ENCODE results near the gene MEA1. TPM values are rescaled to one million over a fixed set of nuclear protein-coding genes. Genes with fewer than 3 reads are reported as not detected.

Gene MEA1
- 10 to 100 TPM; 46.3 to 57.8 (median 52.0) TPM for total RNA-seq

DNA sequence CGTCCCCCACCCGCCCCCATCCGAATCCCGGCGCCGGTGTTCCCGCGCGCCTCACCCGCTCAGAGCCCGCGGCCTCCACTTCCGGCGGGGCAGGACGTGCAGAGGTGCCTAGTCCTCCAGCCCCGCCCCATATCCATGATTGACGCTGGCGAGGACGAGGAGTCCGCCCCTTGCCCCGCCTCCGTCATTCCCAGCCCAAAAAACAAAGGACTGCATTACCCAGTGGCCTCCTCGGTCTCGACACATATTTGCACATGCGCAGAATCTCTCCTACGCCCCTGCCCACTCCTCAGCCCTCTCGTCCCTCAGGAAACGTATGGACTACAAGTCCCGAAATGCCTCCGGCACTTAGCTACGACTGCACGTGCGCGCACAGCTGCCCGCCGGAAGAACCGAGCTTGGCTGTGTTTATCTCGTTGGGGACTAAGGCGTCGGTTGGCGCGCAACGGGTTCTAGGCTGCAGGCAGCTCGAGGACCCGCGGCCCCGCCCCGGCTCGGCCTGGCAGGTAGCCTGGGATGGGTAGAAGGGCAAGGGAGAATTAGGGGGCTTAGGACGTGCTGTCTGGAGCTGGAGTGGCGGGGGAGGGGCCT, at the start of gene MEA1, which contains the start of gene KLHDC3:
TSS of gene MEA1 (minus strand) at position 104 of the 591 bp plus-strand sequence. CDS start 133 bp downstream, outside the sequence.
TSS of gene KLHDC3 (plus strand) at position 407 of the 591 bp plus-strand sequence. CDS start 2,944 bp downstream, outside the sequence.
- TF ChIP-seq, protein P1, sequence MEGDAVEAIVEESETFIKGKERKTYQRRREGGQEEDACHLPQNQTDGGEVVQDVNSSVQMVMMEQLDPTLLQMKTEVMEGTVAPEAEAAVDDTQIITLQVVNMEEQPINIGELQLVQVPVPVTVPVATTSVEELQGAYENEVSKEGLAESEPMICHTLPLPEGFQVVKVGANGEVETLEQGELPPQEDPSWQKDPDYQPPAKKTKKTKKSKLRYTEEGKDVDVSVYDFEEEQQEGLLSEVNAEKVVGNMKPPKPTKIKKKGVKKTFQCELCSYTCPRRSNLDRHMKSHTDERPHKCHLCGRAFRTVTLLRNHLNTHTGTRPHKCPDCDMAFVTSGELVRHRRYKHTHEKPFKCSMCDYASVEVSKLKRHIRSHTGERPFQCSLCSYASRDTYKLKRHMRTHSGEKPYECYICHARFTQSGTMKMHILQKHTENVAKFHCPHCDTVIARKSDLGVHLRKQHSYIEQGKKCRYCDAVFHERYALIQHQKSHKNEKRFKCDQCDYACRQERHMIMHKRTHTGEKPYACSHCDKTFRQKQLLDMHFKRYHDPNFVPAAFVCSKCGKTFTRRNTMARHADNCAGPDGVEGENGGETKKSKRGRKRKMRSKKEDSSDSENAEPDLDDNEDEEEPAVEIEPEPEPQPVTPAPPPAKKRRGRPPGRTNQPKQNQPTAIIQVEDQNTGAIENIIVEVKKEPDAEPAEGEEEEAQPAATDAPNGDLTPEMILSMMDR (IDR thresholded peaks at IDR 0.05; ENCODE audit: low read depth) = no peak

DNA sequence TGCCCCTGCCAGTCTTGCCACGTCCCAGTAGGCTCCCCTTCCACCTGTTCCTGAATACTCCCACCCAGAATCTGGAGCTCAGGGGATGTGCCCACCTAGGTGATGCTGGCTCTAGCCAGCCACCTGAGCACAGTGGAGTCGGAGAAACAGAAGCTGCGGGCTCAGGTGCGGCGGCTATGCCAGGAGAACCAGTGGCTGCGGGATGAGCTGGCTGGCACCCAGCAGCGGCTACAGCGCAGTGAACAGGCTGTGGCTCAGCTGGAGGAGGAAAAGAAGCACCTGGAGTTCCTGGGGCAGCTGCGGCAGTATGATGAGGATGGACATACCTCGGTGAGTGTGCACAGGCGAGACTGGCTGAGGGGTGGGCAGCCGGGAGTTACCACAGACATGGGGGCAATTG, 49.1 kb upstream of the MEA1 start:
- TF ChIP-seq, protein P1 (IDR thresholded peaks at IDR 0.05; ENCODE audit: low read depth) = no peak

DNA sequence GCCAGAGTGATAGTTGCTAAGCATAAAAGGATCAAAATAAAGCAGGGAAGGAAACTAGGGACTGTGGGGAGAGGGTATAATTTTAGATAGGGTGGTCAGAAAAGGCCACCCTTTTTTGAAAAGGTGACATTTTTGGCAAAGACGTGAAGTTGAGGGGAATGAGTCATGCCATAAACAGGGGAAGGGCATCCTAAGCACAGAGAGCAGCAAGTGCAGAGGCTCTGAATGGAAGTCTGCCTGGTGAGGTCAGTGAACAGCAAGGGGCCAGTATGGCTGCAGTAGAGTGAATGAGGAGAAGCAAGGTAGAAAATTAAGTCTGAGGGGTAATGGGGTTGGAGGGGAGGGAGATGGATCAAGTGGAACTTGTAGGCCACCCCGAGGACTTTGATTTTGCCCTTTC, 48.1 kb upstream of the MEA1 start:
- TF ChIP-seq, protein P1 (IDR thresholded peaks at IDR 0.05; ENCODE audit: low read depth) = no peak

- TF ChIP-seq, protein P1 (IDR thresholded peaks at IDR 0.05; ENCODE audit: low read depth) = no peak
Observed at GRCh38 chr6:43060755-43061633, 47.2 kb upstream of the MEA1 start.

GRCh38 chr6:43060034-43060754, 46.4 kb upstream of the MEA1 start:
- TF ChIP-seq, protein P1 (IDR thresholded peaks at IDR 0.05; ENCODE audit: low read depth) = no peak

- TF ChIP-seq, protein P1 (IDR thresholded peaks at IDR 0.05; ENCODE audit: low read depth) = no peak
Observed at GRCh38 chr6:43059168-43060033, 45.7 kb upstream of the MEA1 start, which contains the start of the genes KLC4 and MRPL2. TSS of gene KLC4 (plus strand) at chr6:43059631. CDS start at chr6:43061336, 1,705 bp downstream. TSS of gene MRPL2 (minus strand) at chr6:43059434. CDS start at chr6:43059381, 53 bp downstream.

Measured in subcutaneous adipose tissue (tissue), 4 donors.